ENCODE measurements around the gene DIDO1. TPM values are rescaled to one million over a fixed set of nuclear protein-coding genes. Genes with fewer than 3 reads are reported as not detected.

The DIDO1 gene
- total and polyA plus RNA-seq, 8 donors, result 38.1 to 65.9 (median 58.5) TPM

DNA sequence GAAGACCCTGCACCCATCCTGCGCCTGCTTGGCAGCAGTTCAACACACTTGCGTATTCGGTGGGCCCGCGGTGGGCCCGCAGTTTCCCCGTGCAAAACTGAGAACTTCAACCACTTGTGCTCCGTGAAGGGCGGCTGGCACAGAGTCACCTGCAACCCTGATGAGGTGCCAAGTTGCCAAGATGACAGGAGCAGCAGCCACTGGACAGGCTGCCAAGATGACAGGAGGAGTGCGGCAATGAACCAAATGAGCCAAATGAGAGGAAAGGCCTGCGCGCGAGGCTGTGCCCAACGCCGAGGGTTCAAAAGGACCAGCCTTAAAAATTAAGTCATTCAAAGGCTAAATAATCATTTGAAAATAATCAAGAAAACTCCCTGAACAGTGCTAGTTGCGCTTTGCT is 20.1 kb downstream of the DIDO1 start:
- H3K4me1 ChIP-seq, result no peaks in the 10 kb centered on the region
- H3K27ac ChIP-seq, result no peak overlapping the region
- intact Hi-C loops (cut with DNase I), result no loop called here
- TF ChIP-seq, protein P1, sequence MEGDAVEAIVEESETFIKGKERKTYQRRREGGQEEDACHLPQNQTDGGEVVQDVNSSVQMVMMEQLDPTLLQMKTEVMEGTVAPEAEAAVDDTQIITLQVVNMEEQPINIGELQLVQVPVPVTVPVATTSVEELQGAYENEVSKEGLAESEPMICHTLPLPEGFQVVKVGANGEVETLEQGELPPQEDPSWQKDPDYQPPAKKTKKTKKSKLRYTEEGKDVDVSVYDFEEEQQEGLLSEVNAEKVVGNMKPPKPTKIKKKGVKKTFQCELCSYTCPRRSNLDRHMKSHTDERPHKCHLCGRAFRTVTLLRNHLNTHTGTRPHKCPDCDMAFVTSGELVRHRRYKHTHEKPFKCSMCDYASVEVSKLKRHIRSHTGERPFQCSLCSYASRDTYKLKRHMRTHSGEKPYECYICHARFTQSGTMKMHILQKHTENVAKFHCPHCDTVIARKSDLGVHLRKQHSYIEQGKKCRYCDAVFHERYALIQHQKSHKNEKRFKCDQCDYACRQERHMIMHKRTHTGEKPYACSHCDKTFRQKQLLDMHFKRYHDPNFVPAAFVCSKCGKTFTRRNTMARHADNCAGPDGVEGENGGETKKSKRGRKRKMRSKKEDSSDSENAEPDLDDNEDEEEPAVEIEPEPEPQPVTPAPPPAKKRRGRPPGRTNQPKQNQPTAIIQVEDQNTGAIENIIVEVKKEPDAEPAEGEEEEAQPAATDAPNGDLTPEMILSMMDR (IDR thresholded peaks at IDR 0.05), result no peak
- H3K27me3 ChIP-seq, result no peaks in the 10 kb centered on the region
- no peak overlapping the region for H3K4me3 ChIP-seq
- no peaks in the 10 kb centered on the region for H3K9me3 ChIP-seq
- peaks cover 20 to 100% of the 10 kb centered on the region in 2 donors for H3K36me3 ChIP-seq
- ATAC-seq, result no peak
- no peak for DNase-seq

DNA sequence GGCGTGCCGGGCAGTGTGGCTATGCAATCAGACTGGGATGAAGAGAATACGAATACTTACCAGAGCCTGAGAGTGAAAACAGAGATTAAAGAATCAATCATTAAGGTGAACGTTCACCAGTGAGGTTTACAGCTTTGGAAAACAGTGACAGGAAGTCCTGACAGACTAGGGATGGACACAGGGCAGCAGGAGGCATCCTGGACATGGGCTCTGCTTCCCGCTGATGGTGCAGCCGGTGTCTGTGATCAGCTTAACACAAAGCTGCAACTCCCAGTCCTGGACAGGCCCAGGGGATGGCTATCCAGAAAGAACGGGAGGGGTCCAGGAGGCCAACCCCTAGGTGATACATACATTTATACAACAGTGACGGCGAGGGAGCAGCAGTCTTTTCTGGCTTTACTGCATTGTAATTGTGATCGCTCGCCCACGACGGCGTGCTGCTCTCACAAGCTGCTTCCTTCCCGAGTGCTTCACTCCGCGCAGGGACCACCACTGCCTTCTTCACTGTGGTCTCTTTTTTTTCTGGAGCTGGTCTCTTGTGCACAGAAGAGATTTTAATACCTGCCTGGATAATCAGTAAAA is 20.7 kb downstream of the DIDO1 start:
- H3K27ac ChIP-seq, result no peak overlapping the region
- no peak for ATAC-seq
- H3K4me1 ChIP-seq, result peaks cover 0 to 2% of the 10 kb centered on the region in 2 donors
- no peak overlapping the region for H3K4me3 ChIP-seq
- intact Hi-C loops (cut with DNase I), result no loop called here
- no peaks in the 10 kb centered on the region for H3K27me3 ChIP-seq
- H3K36me3 ChIP-seq, result peaks cover 20 to 99% of the 10 kb centered on the region in 2 donors
- H3K9me3 ChIP-seq, result no peaks in the 10 kb centered on the region
- no peak for DNase-seq
- TF ChIP-seq, protein P1 (IDR thresholded peaks at IDR 0.05), result no peak

DNA sequence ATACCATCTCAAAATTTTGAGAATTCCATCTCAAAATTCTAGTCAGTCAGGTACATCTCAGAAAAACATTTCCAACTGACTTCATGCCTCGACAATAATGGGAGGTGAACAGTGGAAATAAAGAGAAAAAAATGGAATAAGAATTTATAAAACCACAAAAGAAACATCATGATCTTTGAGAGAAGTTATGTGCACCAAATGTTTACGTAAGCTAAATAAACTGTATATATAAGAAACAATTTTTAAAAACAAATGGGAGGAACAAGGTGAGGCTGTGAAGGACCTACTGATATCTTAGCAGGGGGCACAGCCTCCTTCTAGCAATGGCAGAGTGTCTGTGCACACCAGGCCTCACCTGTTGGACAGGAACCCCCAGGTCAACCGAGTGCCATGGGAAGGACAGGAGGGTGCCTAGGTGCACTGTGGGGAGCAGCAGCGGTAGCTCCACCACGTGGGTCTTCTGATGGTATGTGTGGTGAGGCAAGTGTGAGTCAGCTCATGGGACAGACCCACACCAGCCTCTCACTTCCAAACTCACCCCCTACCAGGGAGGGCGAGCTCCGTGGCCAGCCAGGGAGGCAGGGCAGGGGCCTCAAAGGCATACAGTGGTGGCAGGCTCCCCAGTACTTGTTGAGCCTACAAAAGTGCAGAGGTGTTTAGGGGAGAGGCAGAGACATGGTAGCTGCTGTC is 23.2 kb downstream of the DIDO1 start:
- TF ChIP-seq, protein P1 (IDR thresholded peaks at IDR 0.05), result no peak
- Histone ChIP-seq H3K4me1 (peaks cover 7 to 21% of the 10 kb centered on the region in 2 donors), H3K27me3 (no peaks in the 10 kb centered on the region), H3K9me3 (no peaks in the 10 kb centered on the region), H3K4me3 (no peak overlapping the region), H3K36me3 (peaks cover 15 to 73% of the 10 kb centered on the region in 2 donors), H3K27ac (no peak overlapping the region)
- ATAC-seq (no peak), DNase-seq (no peak)
- intact Hi-C loops (cut with DNase I), result no loop called here

DNA sequence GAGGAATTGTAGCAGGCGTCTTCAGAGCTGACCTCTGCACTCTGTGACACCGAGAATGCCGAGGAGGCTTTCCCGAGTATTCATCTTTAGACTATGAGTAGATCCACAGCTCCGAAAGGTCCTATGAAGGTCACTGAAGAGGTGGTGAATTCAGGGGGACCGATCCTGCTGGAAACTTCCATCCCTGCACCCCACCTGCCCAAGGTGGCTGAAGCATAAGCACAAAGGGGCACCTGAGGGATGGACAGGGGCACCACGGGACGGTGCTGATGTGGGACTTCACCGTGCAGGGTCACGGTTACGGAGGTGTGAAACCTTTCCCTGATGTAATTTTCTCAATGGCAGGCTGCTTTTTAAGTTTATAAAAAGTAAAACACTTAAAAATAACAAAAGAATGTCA is 24.4 kb downstream of the DIDO1 start:
- Histone ChIP-seq H3K36me3 (peaks cover 15 to 68% of the 10 kb centered on the region in 2 donors), H3K4me3 (no peak overlapping the region), H3K27ac (no peak overlapping the region), H3K27me3 (no peaks in the 10 kb centered on the region), H3K4me1 (peaks cover 7 to 21% of the 10 kb centered on the region in 2 donors), H3K9me3 (no peaks in the 10 kb centered on the region)
- no peak for DNase-seq
- intact Hi-C loops (cut with DNase I), result loop anchor here in 1 of 2 donors (2.0 kb wide), 1 partner anchor 107 kb away; no protein-coding TSS in a partner anchor
- ATAC-seq, result no peak
- TF ChIP-seq, protein P1 (IDR thresholded peaks at IDR 0.05), result no peak
